Stimulated activated CD8-positive, alpha-beta memory T cell treated with anti-CD3 and anti-CD28 coated beads, Interleukin-12 subunit alpha, Interleukin-12 subunit beta, amount 100 ng/mL, for 24 hours (primary cell): Measurements from ENCODE around the gene USP48.
"Not testable (repeated sequence)": the region's sequence is repeated elsewhere in the genome, so short reads cannot be mapped to it uniquely, and the experiment has no call there.

Source experiments
- DNase-seq: peaks from one replicate; pipeline ENCODE4 v3.0.0-alpha.2; 2020; ENCODE audit errors: extremely low read depth

Gene USP48

GRCh38 chr1:21775550-21775914 lies 7.4 kb downstream of the USP48 start:
- no peak for DNase-seq

GRCh38 chr1:21774835-21775549 lies 8.0 kb downstream of the USP48 start:
- DNase-seq = no peak

- no peak for DNase-seq
These were observed 9.4 kb downstream of the USP48 start for GRCh38 chr1:21773585-21773984.

GRCh38 chr1:21771672-21772071 lies 11.3 kb downstream of the USP48 start:
- DNase-seq = not testable (repeated sequence)

- not testable (repeated sequence) for DNase-seq
These were observed 12.3 kb downstream of the USP48 start for GRCh38 chr1:21770602-21771001.

- no peak for DNase-seq
These were observed 12.7 kb downstream of the USP48 start for GRCh38 chr1:21770201-21770600.

GRCh38 chr1:21767106-21767505 lies 15.8 kb downstream of the USP48 start:
- DNase-seq = not testable (repeated sequence)

- no peak for DNase-seq
These were observed 16.7 kb downstream of the USP48 start for GRCh38 chr1:21766210-21766609.

- no peak for DNase-seq
These were observed 18.1 kb downstream of the USP48 start for GRCh38 chr1:21764615-21765423.

GRCh38 chr1:21763694-21764419 lies 19.1 kb downstream of the USP48 start:
- no peak for DNase-seq

- no peak for DNase-seq
These were observed 19.7 kb downstream of the USP48 start for GRCh38 chr1:21763236-21763635.

- no peak for DNase-seq
These were observed 20.9 kb downstream of the USP48 start for GRCh38 chr1:21762022-21762404.

- no peak for DNase-seq
These were observed 21.9 kb downstream of the USP48 start for GRCh38 chr1:21761052-21761451.

- DNase-seq = no peak
These were observed 23.1 kb downstream of the USP48 start for GRCh38 chr1:21759818-21760217.

GRCh38 chr1:21759182-21759581 lies 23.8 kb downstream of the USP48 start:
- no peak for DNase-seq

- no peak for DNase-seq
These were observed 24.3 kb downstream of the USP48 start for GRCh38 chr1:21758614-21759013.

- DNase-seq = no peak
These were observed 26.4 kb downstream of the USP48 start for GRCh38 chr1:21756393-21757089.

- no peak for DNase-seq
These were observed 27.9 kb downstream of the USP48 start for GRCh38 chr1:21755067-21755466.

- no peak for DNase-seq
These were observed 28.4 kb downstream of the USP48 start for GRCh38 chr1:21754583-21754982.

GRCh38 chr1:21752186-21752585 lies 30.8 kb downstream of the USP48 start:
- DNase-seq = no peak

- DNase-seq = no peak
These were observed 31.7 kb downstream of the USP48 start for GRCh38 chr1:21751281-21751680.

GRCh38 chr1:21750841-21751240 lies 32.1 kb downstream of the USP48 start:
- no peak for DNase-seq
